ENCODE measurements around the gene BPTF.
A peak's percentile ranks its signal among the peaks of the same experiment; 100 is the strongest.

DNA sequence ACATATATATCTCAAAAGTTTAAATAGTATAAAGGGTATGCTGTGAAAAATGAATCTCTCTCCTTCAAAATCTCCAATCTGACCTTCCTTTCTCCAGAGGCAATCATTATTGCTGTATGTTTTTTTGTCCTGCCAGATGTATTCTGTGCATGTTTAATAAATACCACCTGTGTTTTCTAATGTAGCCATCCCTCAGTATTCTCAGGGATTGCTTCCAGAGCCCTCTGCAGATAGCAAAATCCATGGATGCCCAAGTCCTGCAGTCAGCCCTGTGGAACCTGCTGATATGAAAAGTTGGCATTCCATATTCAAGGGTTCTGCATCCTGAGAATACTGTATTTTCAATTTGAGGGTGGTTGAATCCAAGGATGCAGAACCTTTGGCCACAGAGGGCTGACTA lies 42.9 kb downstream of the BPTF start:
- TF ChIP-seq GATA2 (IDR thresholded peaks at IDR 0.05; ENCODE audit: low read depth, low read length) (peak; percentile 59), GATA3 (IDR thresholded peaks at IDR 0.05; ENCODE audit: low read depth, low read length) (no peak)
